ENCODE results near the gene ASAP2. TPM values are rescaled to one million over a fixed set of nuclear protein-coding genes. Genes with fewer than 3 reads are reported as not detected.

ASAP2 gene
- total RNA-seq, 1 experiment from 2014 or later, result 12.6 TPM

DNA sequence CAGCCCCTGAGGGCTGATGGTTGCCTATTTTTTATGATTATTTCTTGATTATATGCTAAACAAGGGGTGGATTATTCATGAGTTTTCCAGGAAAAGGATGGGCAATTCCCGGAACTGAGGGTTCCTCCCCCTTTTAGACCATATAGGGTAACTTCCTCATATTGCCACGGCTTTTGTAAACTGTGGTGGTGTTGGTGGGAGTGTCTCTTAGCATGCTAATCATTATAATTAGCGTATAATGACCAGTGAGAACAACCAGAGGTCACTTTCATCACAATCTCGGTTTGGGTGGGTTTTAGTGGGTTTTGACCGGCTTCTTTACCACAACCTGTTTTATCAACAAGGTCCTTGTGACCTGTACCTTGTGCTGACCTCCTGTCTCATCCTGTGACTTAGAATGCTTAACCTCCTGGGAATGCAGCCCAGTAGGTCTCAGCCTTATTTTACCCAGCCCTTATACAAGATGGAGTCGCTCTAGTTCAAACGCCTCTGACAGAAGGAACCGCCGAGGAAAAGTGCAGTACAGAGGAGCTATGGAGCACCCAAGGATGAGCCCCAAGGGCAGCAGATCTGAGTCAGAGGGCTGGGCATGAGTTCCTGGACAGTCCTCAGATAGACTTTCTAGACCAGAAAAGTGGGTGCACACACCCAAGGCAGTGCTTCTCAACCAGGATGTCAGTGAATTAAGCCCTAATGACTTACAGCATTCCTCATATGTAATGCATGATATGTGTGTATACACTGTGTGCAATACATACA is 37.1 kb upstream of the ASAP2 start:
- Histone ChIP-seq H2BK20ac (ENCODE audit: low read depth, low read length, poor library complexity, severe bottlenecking) (no peak overlapping the region), H3K27me3 (ENCODE audit: insufficient read depth, low read length) (no peaks in the 10 kb centered on the region), H2BK15ac (ENCODE audit: low read depth, low read length) (no peak overlapping the region), H2BK5ac (ENCODE audit: insufficient read length, low read length) (no peak overlapping the region), H3K9ac (ENCODE audit: extremely low read depth, insufficient read length, low read length) (no peak overlapping the region), H3K79me1 (ENCODE audit: insufficient read depth, low read depth, low read length, poor library complexity, severe bottlenecking) (no peaks in the 10 kb centered on the region), H3K79me2 (ENCODE audit: insufficient read depth, low read length) (no peaks in the 10 kb centered on the region), H2BK120ac (ENCODE audit: low read depth, low read length, poor library complexity, severe bottlenecking) (no peak overlapping the region), H3K23me2 (ENCODE audit: insufficient read length, low read depth, low read length, poor library complexity, severe bottlenecking) (no peaks in the 10 kb centered on the region), H3K4ac (ENCODE audit: low read depth, low read length) (no peak overlapping the region), H3K4me2 (ENCODE audit: insufficient read depth, insufficient read length, low read length) (no peak overlapping the region), H2BK12ac (ENCODE audit: insufficient read length, low read depth, low read length) (no peak overlapping the region), H4K20me1 (ENCODE audit: control insufficient read depth, insufficient read depth, insufficient read length) (no peaks in the 10 kb centered on the region), H3K23ac (ENCODE audit: insufficient read length, low read depth, low read length) (no peak overlapping the region), H3T11ph (ENCODE audit: low read length) (no peak overlapping the region), H2AK5ac (ENCODE audit: insufficient read length, low read length) (no peak overlapping the region), H3K56ac (ENCODE audit: insufficient read length, low read depth, low read length) (no peak overlapping the region), H4K91ac (ENCODE audit: insufficient read length, low read depth, low read length) (no peak overlapping the region), H3K14ac (ENCODE audit: insufficient read depth, low read length) (no peak overlapping the region), H3K27ac (ENCODE audit: insufficient read length, low read depth, low read length) (no peak overlapping the region), H4K5ac (ENCODE audit: insufficient read length, low read depth, low read length) (no peak overlapping the region), H2AFZ (ENCODE audit: low read length) (no peak overlapping the region), H3K4me1 (ENCODE audit: insufficient read depth, low read length) (0 out of 2 replicates have a peak, but pooled peaks cover 2% of the 10 kb centered on the region), H3K9me3 (ENCODE audit: control insufficient read depth, low read depth, low read length) (no peaks in the 10 kb centered on the region), H4K8ac (replicated peaks; ENCODE audit: insufficient read length, low read depth, low read length) (no peak overlapping the region), H3K18ac (ENCODE audit: insufficient read length, low read depth, low read length) (no peak overlapping the region)
- no CpG with 5 or more reads among the region's 9 CpGs for WGBS (ENCODE audit: extremely low coverage, insufficient read length, low lambda C conversion rate)
- TF ChIP-seq, protein P1, sequence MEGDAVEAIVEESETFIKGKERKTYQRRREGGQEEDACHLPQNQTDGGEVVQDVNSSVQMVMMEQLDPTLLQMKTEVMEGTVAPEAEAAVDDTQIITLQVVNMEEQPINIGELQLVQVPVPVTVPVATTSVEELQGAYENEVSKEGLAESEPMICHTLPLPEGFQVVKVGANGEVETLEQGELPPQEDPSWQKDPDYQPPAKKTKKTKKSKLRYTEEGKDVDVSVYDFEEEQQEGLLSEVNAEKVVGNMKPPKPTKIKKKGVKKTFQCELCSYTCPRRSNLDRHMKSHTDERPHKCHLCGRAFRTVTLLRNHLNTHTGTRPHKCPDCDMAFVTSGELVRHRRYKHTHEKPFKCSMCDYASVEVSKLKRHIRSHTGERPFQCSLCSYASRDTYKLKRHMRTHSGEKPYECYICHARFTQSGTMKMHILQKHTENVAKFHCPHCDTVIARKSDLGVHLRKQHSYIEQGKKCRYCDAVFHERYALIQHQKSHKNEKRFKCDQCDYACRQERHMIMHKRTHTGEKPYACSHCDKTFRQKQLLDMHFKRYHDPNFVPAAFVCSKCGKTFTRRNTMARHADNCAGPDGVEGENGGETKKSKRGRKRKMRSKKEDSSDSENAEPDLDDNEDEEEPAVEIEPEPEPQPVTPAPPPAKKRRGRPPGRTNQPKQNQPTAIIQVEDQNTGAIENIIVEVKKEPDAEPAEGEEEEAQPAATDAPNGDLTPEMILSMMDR (conservative IDR thresholded peaks at IDR 0.05), result no peak
- Mint-ChIP-seq H3K4me1 (peaks cover 13 to 20% of the 10 kb centered on the region in 2 experiments), H3K4me3 (no peak overlapping the region), H3K36me3 (ENCODE audit: insufficient read depth in 1 of 3, low read depth in 3 of 3) (no peaks in the 10 kb centered on the region), H3K27me3 (ENCODE audit: low read depth) (peaks cover 6% of the 10 kb centered on the region), H3K27ac (no peak overlapping the region), H3K9me3 (peaks cover 0 to 3% of the 10 kb centered on the region in 2 experiments; a peak in 3 of 5 replicates)
- DNase-seq, result no peak

Data from H9 (cell line).